Gastroesophageal sphincter (tissue), 4 donors: Measurements from ENCODE around the gene CHRNE. TPM values are rescaled to one million over a fixed set of nuclear protein-coding genes. Genes with fewer than 3 reads are reported as not detected.

ENCODE experiments used
- ATAC-seq: fragments of 150-250 bp; one replicate; pipeline ENCODE4 v1.9.1; 2016; ENCODE audit warnings: mild to moderate bottlenecking, moderate library complexity
- H3K27ac ChIP-seq, 4 donors: fragments of 200-600 bp; sonication (generic) in 3 of 4; 1 replicate in 3 of 4; 2 replicates in 1 of 4; pipeline ENCODE4 v1.5.1; 2016 to 2019
- H3K27me3 ChIP-seq: fragments of 200-600 bp; sonication (generic); one replicate; pipeline ENCODE4 v1.5.1; 2019
- H3K36me3 ChIP-seq, 2 donors: fragments of 200-600 bp; sonication (generic); one replicate each; pipeline ENCODE4 v1.5.1; 2019; ENCODE audit warnings: control low read depth in 1 of 2
- H3K4me1 ChIP-seq, 3 donors: fragments of 200-600 bp; sonication (generic); 1 replicate in 2 of 3; 2 replicates in 1 of 3; pipeline ENCODE4 v1.5.1; 2016 to 2019; ENCODE audit warnings: control low read depth in 2 of 3
- H3K4me3 ChIP-seq, 2 donors: fragments of 200-600 bp; sonication (generic); one replicate each; pipeline ENCODE4 v1.5.1; 2019; ENCODE audit warnings: mild to moderate bottlenecking in 1 of 2, moderate library complexity in 1 of 2
- H3K9me3 ChIP-seq, 3 donors: fragments of 200-600 bp; sonication (generic); one replicate each; pipeline ENCODE4 v1.5.1; 2017 to 2019; ENCODE audit warnings: control low read depth in 2 of 3
- EP300 ChIP-seq: sonication (generic); formaldehyde crosslinking; IDR thresholded peaks from one replicate; pipeline ENCODE4 v1.6.1; 2017; ENCODE audit warnings: antibody characterized with exemption, mild to moderate bottlenecking
- POLR2A ChIP-seq, 2 donors: fragments of 450-650 bp; IDR thresholded peaks; one replicate each; pipeline ENCODE4 v1.6.1; 2017; ENCODE audit warnings: antibody characterized with exemption in 2 of 2, mild to moderate bottlenecking in 2 of 2, moderate library complexity in 1 of 2
- POLR2AphosphoS5 ChIP-seq: sonication (generic); formaldehyde crosslinking; IDR thresholded peaks from one replicate; pipeline ENCODE4 v1.6.1; 2017; ENCODE audit warnings: antibody characterized with exemption
- WGBS, 2 donors: methylation state at CpG; one replicate each; pipeline ENCODE4 v1.1.5; 2018; ENCODE audit warnings: low coverage in 1 of 2; 5-methylcytosine and 5-hydroxymethylcytosine counted together
- total RNA-seq, 4 donors: library from RNA; depleted of rRNA; stranded (reverse); fragments of >200 nt; gene quantifications; one replicate each; pipeline ENCODE4 v1.1.0, GENCODE V29; 2016
- TF ChIP-seq, protein P1 (sequence below), 4 experiments: fragments of 200-600 bp in 2 of 4; fragments of 450-650 bp in 2 of 4; sonication (generic) in 1 of 4; IDR thresholded peaks; one replicate each; pipeline ENCODE4 v1.5.1; 2017 to 2019; ENCODE audit warnings: antibody characterized with exemption in 4 of 4, mild to moderate bottlenecking in 2 of 4, moderate library complexity in 2 of 4

CHRNE gene
- total RNA-seq = under 1 TPM in 2 of 4 donors, not detected in 2; 0.23 to 0.67 TPM

DNA sequence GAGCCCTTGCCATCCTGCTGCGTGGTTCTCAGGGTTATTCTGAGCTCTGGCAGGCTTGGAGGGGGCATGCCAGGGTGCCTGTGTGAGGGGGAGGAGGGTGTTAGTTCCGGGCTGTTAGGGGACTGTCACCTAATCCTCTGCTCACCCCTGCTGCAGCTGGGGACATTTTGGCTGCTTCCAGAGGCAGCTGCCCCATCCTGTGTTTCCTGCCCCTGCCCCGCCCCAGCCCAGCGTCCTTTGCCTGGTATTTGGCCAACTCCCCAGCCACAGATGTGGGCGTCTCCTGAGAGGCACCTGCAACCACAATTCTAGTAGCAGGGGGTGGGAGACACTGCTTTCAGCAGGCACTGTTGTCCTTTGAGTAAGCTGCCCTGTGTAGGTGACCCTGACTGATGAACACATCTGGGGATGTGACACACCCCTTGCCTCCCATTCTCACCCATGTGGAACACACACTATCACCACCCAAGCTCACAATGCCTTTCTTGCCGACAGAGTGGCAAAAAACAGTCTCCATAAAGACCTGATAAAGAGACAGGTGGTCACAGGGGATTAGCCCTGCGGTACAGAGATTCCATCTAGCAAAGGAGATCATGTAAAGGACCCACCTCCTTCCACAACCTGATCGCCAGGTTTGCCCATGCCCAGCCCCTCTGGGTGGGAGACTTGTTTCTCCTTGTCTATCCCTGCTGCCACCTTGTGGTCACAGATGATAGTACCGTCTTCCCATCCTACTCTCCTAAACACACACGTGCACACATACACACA is at the start of gene CHRNE:
Gene CHRNE, minus strand, starts transcription at position 48 of the 768 bp plus-strand sequence. Its CDS starts 35 bp downstream, at position 13.
- H3K36me3 ChIP-seq = no peaks in the 10 kb centered on the region
- 0 to 4% methylated on average over 3 to 5 of the region's 10 CpGs for WGBS, 2 donors
- peaks cover 0 to 38% (median 11%) of the 10 kb centered on the region in 3 donors for H3K4me1 ChIP-seq
- H3K4me3 ChIP-seq = peak within 1 kb of the TSS in 1 of 2 donors; percentile 0
- peak; percentile 37 for ATAC-seq
- peak within 1 kb of the TSS in 2 of 4 donors; percentile 51 to 67 for H3K27ac ChIP-seq
- no peaks in the 10 kb centered on the region for H3K9me3 ChIP-seq
- TF ChIP-seq, protein P1, sequence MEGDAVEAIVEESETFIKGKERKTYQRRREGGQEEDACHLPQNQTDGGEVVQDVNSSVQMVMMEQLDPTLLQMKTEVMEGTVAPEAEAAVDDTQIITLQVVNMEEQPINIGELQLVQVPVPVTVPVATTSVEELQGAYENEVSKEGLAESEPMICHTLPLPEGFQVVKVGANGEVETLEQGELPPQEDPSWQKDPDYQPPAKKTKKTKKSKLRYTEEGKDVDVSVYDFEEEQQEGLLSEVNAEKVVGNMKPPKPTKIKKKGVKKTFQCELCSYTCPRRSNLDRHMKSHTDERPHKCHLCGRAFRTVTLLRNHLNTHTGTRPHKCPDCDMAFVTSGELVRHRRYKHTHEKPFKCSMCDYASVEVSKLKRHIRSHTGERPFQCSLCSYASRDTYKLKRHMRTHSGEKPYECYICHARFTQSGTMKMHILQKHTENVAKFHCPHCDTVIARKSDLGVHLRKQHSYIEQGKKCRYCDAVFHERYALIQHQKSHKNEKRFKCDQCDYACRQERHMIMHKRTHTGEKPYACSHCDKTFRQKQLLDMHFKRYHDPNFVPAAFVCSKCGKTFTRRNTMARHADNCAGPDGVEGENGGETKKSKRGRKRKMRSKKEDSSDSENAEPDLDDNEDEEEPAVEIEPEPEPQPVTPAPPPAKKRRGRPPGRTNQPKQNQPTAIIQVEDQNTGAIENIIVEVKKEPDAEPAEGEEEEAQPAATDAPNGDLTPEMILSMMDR (IDR thresholded peaks at IDR 0.05) = peak in 3 of 4 experiments; percentile 72 to 76 (median 76)
- no peak for TF ChIP-seq EP300
- peaks cover 48% of the 10 kb centered on the region for H3K27me3 ChIP-seq

DNA sequence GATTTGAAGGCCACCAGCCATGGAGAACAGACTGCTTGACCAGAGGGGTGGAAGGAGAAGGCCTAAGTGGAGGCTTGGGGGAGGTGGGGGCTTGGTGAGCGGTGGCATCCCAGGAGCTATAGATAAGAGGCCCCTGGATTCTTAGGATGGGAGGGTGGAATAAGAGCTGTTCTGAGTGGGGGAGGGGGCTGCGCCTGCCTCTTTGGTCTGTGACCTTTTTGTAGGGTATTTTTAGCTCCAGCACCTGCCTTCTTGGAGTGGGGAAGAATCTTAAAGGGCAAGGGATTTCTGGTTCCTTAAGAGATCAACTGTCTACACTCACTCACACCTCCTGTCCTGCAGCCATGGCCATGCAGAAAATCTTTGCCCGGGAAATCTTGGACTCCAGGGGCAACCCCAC is 48.6 kb upstream of the CHRNE start:
- Histone ChIP-seq H3K27me3 (no peaks in the 10 kb centered on the region), H3K27ac (peak overlapping the region in 3 of 4 donors; percentile 96 to 98 (median 98)), H3K9me3 (no peaks in the 10 kb centered on the region), H3K4me3 (no peak overlapping the region), H3K4me1 (peaks cover 0 to 53% (median 16%) of the 10 kb centered on the region in 3 donors), H3K36me3 (peaks cover 0 to 3% of the 10 kb centered on the region in 2 donors)
- TF ChIP-seq EP300 = no peak
- no peak for TF ChIP-seq POLR2AphosphoS5
- TF ChIP-seq, protein P1 (IDR thresholded peaks at IDR 0.05) = no peak
- no peak for TF ChIP-seq POLR2A (IDR thresholded peaks at IDR 0.05)
- 48 to 51% methylated on average over 2 to 3 of the region's 3 CpGs for WGBS, 2 donors
- no peak for ATAC-seq

DNA sequence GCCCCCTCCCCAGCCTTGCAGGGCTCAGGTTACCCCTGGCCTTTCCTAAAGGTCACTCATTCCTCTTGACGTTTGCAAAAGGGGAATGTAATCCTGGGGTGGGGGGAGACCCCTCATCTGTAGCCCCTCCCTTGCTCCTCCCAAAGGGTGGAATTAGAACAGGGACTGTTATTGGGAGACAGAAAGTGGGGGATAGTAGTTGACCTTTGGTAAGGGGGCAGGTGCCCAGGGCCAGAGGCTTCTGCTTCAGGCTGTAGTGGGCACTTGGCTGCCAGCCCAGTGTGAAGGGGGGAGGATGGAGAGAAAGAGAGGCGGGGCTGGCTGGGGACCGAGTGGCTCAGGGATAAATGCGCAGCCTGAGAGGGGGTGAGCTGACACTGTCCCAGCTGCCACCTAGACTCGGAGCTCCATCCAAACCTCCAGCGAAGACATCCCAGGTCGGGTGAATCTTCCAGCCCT is 47.9 kb upstream of the CHRNE start, which contains the start of gene ENO3:
Gene ENO3, plus strand, starts transcription at position 374 of the 459 bp plus-strand sequence. CDS start 711 bp downstream, outside the sequence.
- TF ChIP-seq, protein P1 (IDR thresholded peaks at IDR 0.05) = no peak
- TF ChIP-seq EP300 (no peak), POLR2A (IDR thresholded peaks at IDR 0.05) (no peak), POLR2AphosphoS5 (no peak)
- peaks cover 0 to 60% (median 22%) of the 10 kb centered on the region in 3 donors for H3K4me1 ChIP-seq
- no peak for ATAC-seq
- WGBS, 2 donors = 38 to 55% methylated on average over 3 to 5 of the region's 7 CpGs
- no peaks in the 10 kb centered on the region for H3K9me3 ChIP-seq
- H3K36me3 ChIP-seq = peaks cover 0 to 10% of the 10 kb centered on the region in 2 donors
- peak within 1 kb of the TSS; percentile 79 to 98 (median 97) for H3K27ac ChIP-seq
- H3K27me3 ChIP-seq = no peaks in the 10 kb centered on the region
- peak within 1 kb of the TSS; percentile 59 to 100 for H3K4me3 ChIP-seq

DNA sequence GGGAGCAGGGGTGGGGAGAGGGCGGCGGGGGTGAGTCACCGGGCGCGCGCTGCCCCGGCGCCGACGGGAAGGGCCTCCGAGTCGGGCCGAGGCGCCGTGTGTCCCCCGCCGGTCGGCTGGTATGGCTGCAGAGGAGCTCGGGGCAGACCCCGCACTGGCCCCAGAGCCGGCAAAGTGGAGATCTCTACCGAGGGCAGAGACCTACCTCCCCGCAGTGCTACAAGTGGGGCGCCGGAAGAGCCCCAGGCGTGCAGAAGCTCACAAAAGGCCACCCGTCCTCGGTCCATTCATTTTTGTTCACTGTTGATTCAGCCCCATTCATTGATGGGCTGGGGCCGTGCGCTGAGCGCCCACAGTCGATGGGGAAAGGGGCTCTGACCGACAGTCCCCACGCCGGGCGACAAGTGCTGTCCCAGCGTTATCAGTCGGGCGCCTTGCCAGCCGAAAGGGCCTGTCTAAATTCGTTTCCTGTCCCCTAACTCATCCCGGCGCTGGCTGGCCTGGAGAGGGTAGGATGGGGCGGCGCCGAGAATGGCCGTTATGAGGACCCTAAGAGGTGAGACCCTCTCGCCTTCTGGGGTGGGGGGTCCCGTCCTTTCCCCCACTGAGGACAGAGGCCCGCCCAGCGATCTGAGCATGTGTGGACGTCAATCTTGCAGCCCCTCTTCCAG is 47.3 kb upstream of the CHRNE start:
- no peak for TF ChIP-seq POLR2AphosphoS5
- TF ChIP-seq, protein P1 (IDR thresholded peaks at IDR 0.05) = no peak
- peak in 1 of 2 donors; percentile 3 for TF ChIP-seq POLR2A (IDR thresholded peaks at IDR 0.05)
- no peak for TF ChIP-seq EP300
- peaks cover 0 to 66% (median 28%) of the 10 kb centered on the region in 3 donors for H3K4me1 ChIP-seq
- H3K4me3 ChIP-seq = peak overlapping the region; percentile 59 to 100
- ATAC-seq = peak; percentile 27
- peak overlapping the region; percentile 79 to 98 (median 97) for H3K27ac ChIP-seq
- no peaks in the 10 kb centered on the region for H3K9me3 ChIP-seq
- 3 to 11% methylated on average over 3 to 13 of the region's 52 CpGs for WGBS, 2 donors
- no peaks in the 10 kb centered on the region for H3K27me3 ChIP-seq
- peaks cover 0 to 16% of the 10 kb centered on the region in 2 donors for H3K36me3 ChIP-seq
